Body of pancreas (tissue), 4 donors: ENCODE data around the gene NSD2.

Experiments used
- CTCF ChIP-seq, 7 experiments: fragments of 450-650 bp in 4 of 7; fragments of 200-600 bp in 3 of 7; sonication (generic) in 3 of 7; IDR thresholded peaks; one replicate each; pipeline ENCODE4 v1.5.1; 2016 to 2019; ENCODE audit warnings: antibody characterized with exemption in 7 of 7
- POLR2A ChIP-seq, 3 donors: fragments of 450-650 bp; IDR thresholded peaks; one replicate each; pipeline ENCODE4 v1.6.1; 2016; ENCODE audit warnings: antibody characterized with exemption in 3 of 3, mild to moderate bottlenecking in 2 of 3

GRCh38 chr4:1898007-1898406 is 26.8 kb downstream of the NSD2 start:
- TF ChIP-seq CTCF (IDR thresholded peaks at IDR 0.05) = no peak
- TF ChIP-seq POLR2A (IDR thresholded peaks at IDR 0.05) = no peak
